GM19043 (cell line): Measurements from ENCODE around the gene RORC.
"Not testable (repeated sequence)": the region's sequence is repeated elsewhere in the genome, so short reads cannot be mapped to it uniquely, and the experiment has no call there.

Source experiments
- ATAC-seq: cut with Tn5 transposase; IDR thresholded peaks from one replicate; pipeline ENCODE4 v1.9.1; 2021; ENCODE audit warnings: low read depth; ENCODE audit not compliant: unreplicated experiment

RORC gene

DNA sequence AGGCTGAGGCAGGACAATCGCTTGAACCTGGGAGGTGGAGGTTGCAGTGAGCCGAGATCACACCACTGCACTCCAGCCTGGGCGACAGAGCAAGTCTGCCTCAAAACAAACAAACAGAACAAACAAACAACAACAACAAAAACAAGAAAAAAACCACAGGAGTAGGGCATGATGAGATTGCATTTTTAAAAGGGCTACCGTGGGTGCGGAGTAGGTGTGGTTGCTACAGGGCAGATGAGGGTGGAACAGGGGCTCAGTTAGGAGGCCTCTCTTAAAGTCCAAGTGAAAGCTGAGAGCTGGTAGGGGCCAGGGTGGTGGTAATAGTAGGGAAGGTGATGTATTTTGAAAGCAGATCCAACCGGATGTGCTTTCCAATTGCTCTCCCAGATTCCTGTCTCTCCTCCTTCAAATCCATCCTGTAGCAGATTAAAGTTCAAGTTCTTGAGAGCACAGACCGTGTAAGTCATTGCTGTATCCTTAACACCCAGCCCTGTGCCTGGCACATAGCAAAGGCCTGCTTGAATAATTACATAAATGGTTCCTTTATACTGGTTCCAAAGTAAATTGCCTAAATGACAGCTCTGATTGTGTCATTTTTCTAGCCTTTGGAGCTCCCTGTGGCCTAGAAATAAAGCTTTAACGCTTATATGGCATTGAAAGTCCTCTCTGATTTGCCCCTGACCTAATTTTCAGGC lies 22.2 kb downstream of the RORC start:
- ATAC-seq: no peak

DNA sequence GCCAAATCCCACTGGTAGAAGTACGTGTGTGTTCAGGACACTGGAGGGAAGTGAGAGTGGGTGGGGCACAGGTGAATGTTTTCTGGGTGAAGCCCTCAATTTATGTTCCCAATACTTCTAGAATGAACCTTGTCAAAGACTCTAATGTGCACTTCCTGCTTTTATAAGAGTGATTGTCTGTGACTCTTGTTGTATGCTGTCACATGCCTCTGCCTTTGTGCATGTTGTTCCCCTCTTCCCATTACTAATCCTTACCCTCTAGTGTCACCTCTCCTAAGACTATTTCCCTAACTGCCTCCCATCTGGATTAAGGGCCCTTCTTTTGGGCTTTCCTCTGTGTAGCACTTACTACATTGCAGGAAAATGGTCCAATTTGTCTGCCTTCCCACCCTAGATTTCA lies 23.8 kb downstream of the RORC start:
- no peak for ATAC-seq

- no peak for ATAC-seq
Observed at GRCh38 chr1:151807131-151807530, 24.5 kb downstream of the RORC start.

GRCh38 chr1:151806170-151806569 lies 25.4 kb downstream of the RORC start:
- ATAC-seq: no peak

- ATAC-seq: no peak
Observed at GRCh38 chr1:151805066-151805820, 26.4 kb downstream of the RORC start, which contains the start of gene LINGO4. Gene LINGO4, minus strand, starts transcription at chr1:151805419. Its CDS starts 2,715 bp downstream, at chr1:151802704.

DNA sequence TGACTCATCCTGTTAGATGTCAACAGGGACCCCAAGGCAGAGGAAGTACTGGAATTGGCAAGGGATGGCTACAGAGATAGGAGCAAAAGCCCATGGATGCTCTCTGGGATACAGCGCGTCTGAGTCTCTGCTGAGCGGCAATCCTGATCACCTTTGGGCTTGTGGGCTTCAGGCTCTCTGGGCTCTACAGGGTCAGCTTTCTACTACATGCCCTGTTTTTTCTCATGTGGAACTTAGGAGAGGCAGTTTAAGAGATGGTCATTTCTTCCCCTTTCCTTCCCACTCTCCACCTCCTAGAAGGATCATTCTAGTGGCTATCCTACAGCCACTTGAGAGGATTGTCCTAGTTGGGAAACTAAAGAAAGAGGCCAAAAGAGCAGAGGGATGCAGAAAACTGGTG lies 27.7 kb downstream of the RORC start:
- no peak for ATAC-seq

DNA sequence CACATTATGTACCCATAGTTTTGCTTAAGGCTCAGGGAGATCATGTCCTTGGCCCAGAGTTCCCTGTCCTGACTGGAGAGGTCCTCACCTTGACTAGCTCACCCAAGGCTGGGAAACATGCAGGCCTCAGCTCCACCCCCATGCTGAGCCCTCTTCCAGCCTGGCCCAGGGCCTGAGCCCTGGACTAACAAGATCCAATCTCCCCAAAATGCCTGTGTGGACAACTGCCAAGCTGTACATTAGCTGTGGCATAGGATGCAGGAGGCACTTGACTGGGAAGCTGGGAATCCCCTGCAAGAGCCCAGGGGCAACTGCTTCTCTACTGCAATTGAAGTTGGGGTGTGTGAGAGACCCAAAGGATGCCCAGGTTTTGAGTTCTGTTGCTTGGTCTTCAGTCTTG lies 28.4 kb downstream of the RORC start:
- no peak for ATAC-seq

DNA sequence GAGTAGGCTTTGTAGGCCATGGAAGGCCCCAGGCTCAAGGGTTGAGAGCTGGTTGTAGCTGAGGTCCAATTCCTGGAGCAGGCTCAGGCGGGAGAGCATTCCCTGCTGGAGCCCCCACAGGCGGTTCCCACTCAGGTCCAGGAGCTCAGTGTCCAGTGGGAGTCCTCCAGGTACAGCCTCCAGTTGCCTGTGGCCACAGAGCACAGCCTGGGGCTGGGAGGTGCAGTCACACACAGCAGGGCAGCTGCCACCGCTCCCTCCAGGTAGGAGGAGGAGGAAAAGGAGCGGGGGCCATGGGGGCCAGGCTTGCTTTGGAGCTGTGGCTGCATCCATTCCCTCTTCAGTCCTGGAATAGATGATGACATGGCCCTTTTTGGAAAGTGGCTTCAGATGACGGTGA lies 29.2 kb downstream of the RORC start:
- ATAC-seq: no peak

DNA sequence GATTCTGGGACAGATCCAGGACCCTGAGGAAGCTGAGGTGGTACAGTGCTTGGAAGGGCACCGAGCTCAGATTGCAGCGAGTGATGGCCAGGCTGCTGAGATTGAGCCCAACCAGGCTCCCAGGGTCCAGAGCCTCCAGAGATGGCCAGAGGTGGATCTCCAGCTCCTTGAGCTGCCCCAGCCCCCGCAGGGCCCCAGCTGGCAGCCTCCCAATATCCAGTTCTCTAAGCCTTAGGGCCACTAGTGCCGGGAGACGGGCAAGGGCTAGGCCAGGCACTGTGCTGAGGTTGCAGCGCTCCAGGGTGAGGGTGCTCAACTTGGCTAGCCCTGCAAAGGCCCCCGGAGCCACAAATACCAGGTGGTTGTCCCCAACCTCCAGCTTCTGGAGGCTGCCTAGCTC lies 29.8 kb downstream of the RORC start:
- no peak for ATAC-seq

DNA sequence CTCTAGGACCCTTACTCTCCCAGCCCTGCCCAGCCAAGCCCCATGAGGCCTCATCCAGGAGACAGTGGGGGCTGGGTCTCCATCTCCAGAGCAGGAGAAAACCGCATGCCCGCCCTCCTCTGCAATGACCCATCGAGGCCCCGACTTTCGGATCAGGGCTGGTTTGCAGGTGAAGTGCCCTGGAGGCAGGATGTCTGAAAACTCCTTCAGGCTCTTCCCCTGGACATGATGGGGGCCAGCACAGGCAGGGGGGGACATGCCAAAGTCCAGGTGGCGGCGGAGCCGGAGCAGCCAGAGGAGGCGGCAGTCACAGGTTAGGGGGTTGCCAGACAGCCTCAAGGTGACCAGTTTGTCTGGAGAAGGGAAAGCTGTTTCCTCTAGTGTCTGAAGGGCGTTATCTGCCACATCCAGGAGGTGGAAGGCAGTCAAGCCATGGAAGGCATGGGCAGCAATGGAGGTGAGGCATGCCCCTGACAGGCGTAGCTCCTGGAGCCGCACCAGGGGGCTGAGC lies 30.2 kb downstream of the RORC start:
- no peak for ATAC-seq

DNA sequence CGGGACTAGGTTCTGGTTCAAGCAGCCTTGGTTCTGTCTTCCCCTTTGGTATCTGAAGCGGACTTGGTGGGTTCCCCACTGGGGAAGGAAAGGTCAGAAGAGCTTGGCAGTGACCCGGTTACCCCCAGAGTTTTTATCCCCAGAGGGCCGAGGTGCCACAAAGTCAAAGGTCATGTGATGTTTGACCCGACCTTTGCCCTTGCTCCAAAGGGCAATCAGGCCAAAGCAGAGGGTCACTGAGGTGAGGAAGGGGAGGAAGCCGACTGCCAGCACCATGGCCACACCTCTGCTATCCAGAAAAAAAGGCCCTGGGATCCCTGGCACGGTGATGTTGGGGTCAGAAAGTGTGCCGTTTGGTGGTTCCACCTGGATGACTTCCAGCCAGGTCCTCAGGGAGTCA lies 30.8 kb downstream of the RORC start:
- ATAC-seq: no peak

DNA sequence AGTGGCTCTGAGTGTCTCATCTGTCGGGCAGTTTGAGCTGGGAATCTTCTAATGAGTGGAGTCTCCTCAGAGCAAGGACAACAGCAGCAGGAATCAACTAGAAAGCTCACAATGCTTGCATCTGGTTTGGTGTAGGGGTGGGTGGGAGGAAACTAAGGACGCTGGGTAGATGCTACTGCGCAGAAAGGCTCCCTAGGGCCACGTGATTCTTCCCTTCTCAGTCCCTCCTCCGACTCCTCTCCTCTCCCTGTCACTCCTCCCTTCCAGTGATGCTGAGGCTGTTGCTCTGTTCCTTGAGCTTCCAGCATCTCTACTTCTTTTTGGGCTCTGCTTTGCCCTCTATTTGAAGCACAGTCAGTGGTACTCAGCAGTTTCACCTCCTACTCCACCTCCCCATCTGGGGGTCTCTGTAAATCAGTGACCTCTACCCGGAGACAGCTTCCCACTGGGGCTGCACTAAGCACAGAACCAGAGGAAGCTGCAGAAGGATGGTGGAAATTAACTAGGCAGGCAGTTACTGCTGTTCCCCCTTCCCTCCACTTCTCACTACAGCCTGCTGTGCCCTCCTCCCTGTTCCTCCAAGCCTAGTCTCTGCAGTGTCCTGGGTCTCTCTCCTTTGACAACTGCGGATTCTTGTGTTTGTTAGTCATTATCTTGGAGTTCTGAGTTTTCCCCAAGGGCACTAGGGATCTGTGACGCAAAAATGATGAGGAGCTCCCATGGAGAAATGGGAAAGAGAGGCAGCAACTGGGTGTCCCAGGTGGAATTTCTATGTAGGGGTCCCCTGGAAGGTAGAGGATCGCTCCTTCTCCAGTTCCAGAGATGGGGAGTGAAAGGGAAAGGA lies 32.2 kb downstream of the RORC start:
- no peak for ATAC-seq

DNA sequence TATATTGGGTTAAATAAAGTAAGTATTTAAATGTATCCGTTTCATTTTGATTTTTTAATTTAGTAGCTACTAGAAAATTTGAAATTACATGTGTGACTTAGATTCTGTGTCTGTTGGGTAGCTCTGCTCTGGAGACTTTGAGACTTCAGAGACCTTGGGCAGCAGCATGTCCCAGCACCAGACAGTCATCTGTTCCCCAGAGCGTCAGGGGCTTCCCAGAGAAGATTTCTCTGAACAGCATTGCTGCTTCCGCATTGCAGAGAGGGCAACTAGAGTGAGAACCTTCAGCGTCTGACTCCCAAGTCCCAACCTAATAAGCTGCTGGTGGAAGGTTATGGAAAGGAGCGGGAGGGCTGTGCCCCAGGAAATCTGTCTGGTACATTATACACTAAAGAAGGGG lies 33.0 kb downstream of the RORC start:
- no peak for ATAC-seq

- no peak for ATAC-seq
Observed at GRCh38 chr1:151790940-151791651, 40.5 kb downstream of the RORC start.

GRCh38 chr1:151790071-151790939 lies 41.3 kb downstream of the RORC start, which contains the start of gene TDRKH:
Gene TDRKH, minus strand, starts transcription at chr1:151790500. Its CDS starts 7,478 bp downstream, at chr1:151783022.
- peak; percentile 98 for ATAC-seq

DNA sequence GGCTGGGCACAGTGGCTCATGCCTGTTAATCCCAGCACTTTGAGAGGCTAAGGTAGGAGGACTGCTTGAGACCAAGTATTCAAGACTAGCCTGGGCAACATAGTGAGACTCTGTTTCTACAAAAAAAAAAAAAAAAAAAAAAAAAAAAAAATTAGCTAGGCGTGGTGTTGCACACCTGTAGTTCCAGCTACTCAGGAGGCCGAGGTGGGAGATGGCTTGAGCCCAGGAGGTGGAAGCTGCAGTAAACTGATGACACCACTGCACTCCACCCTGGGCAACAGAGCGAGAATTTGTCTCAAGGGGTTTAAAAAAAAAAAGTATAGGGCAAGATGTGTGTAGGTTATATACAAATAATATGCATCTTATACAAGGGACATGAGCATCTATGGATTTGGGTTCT lies 43.9 kb downstream of the RORC start:
- no peak for ATAC-seq

GRCh38 chr1:151783796-151784195 lies 47.8 kb downstream of the RORC start:
- ATAC-seq: no peak

DNA sequence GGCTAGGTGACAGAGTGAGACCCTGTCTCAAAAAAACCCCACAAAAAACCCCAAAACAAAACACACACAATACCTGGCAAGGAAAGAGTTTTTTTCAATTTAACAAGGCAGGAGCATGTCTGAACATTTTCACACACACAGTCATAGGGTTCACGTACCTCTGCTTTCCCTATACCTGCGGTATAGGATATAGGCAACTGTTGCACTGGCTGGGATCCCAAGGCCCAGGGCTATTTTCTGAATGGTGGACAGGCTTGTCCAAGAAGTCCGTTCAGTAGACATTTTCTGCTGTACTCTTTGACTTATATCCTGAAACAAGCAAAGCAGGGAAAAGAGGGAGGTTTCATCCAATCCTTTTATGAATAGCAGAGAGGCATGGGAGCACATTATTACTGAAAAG lies 48.9 kb downstream of the RORC start:
- no peak for ATAC-seq

GRCh38 chr1:151782026-151782425 lies 49.6 kb downstream of the RORC start:
- ATAC-seq: not testable (repeated sequence)
